Stimulated activated CD8-positive, alpha-beta memory T cell treated with anti-CD3 and anti-CD28 coated beads, Interleukin-15, amount 100 ng/mL, for 4 hours (primary cell): ENCODE results near the gene KRT15.
A peak's percentile ranks its signal among the peaks of the same experiment; 100 is the strongest.

Experiments
- DNase-seq, 2 donors: peaks; one replicate each; pipeline ENCODE4 v3.0.0-alpha.2; 2020; ENCODE audit warnings: low read depth in 2 of 2

The KRT15 gene

GRCh38 chr17:41505809-41506767 lies 12.6 kb downstream of the KRT15 start:
- DNase-seq = no peak

GRCh38 chr17:41505007-41505808 lies 13.5 kb downstream of the KRT15 start, which contains the start of gene KRT13:
KRT13 (minus strand) TSS chr17:41505612; CDS start chr17:41505550, 62 bp downstream.
- DNase-seq = no peak

- DNase-seq = no peak
Observed at GRCh38 chr17:41504246-41504977, 14.3 kb downstream of the KRT15 start.

- DNase-seq = no peak
Observed at GRCh38 chr17:41503202-41503601, 15.5 kb downstream of the KRT15 start.

GRCh38 chr17:41500131-41500911 lies 18.4 kb downstream of the KRT15 start:
- DNase-seq = no peak

- no peak for DNase-seq
Observed at GRCh38 chr17:41499714-41500113, 19.0 kb downstream of the KRT15 start.

- no peak for DNase-seq
Observed at GRCh38 chr17:41498276-41498675, 20.4 kb downstream of the KRT15 start.

GRCh38 chr17:41496803-41497484 lies 21.7 kb downstream of the KRT15 start:
- peak in 1 of 2 donors; percentile 8 for DNase-seq

- no peak for DNase-seq
Observed at GRCh38 chr17:41494524-41494923, 24.2 kb downstream of the KRT15 start.

GRCh38 chr17:41492771-41493170 lies 25.9 kb downstream of the KRT15 start:
- DNase-seq = no peak

- no peak for DNase-seq
Observed at GRCh38 chr17:41492351-41492750, 26.3 kb downstream of the KRT15 start.

- no peak for DNase-seq
Observed at GRCh38 chr17:41491476-41491875, 27.2 kb downstream of the KRT15 start.

- DNase-seq = no peak
Observed at GRCh38 chr17:41490000-41490990, 28.4 kb downstream of the KRT15 start.

- DNase-seq = no peak
Observed at GRCh38 chr17:41489531-41489930, 29.2 kb downstream of the KRT15 start, which contains the start of gene KRT36. KRT36 (minus strand) TSS chr17:41489910; CDS start chr17:41489864, 46 bp downstream.

- no peak for DNase-seq
Observed at GRCh38 chr17:41486809-41487530, 31.7 kb downstream of the KRT15 start.

GRCh38 chr17:41486316-41486715 lies 32.4 kb downstream of the KRT15 start:
- DNase-seq = no peak

GRCh38 chr17:41484920-41485904 lies 33.5 kb downstream of the KRT15 start:
- DNase-seq = no peak
